ENCODE data around the gene HBE1.
"Not testable (repeated sequence)": the region's sequence is repeated elsewhere in the genome, so short reads cannot be mapped to it uniquely, and the experiment has no call there.

HBE1 gene

GRCh38 chr11:5284637-5285036 is 14.9 kb upstream of the HBE1 start:
- FAIRE-seq: no peak

DNA sequence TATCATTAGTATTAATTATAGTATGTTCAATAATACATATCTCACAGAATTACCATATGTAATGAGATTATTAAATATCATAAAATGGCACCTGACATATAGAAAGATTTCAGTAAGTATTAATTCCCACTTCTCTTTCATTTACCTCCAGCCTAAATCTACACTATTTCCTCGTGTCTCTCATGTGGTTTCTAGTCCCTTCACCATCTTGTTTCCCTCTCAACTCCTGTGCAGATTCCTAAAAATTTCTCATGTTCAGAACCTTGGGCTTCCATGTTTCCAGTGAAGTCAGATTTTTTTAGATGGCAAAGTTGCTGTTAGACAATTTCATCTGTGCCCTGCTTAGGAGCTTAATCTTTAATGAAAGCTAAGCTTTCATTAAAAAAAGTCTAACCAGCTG is 14.1 kb upstream of the HBE1 start:
- no peak for FAIRE-seq

DNA sequence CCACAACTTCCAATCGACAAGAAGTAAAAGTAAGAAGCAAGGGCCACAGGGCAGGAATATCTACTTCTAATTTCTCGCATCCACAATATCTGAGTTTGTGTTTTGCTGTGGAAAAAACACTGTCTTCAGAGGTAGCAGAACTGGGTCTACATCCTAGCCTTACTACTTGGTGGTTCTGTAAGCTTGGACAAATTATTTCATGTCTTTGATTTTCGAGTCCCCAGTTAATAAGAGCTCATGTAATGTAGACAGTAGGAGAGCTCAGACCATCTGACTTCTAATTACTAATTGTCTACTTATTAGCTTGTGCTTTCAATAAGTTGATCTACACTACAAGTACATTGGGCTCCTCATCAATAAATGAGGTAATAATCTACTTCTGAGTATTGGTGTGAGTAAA is 13.3 kb upstream of the HBE1 start:
- FAIRE-seq: no peak

- FAIRE-seq: no peak
Observed at GRCh38 chr11:5282628-5283027, 12.9 kb upstream of the HBE1 start.

DNA sequence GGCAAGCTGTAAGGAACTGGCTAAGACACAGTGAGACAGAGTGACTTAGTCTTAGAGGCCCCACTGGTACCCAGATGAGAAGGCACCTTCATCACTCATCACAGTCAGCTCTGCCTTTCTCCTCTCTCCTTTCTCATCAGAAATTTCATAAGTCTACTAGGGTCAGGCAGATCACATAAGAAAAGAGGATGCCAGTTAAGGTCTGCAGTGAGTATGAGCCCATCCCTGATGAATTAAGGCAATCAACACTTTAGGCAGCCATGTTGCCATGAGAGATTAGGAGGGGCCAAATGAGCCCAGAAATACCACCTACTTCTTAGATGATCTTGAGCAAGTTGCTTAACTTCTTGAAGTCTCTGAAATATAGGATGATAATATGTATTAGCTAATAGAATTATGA is 11.9 kb upstream of the HBE1 start:
- no peak for FAIRE-seq

DNA sequence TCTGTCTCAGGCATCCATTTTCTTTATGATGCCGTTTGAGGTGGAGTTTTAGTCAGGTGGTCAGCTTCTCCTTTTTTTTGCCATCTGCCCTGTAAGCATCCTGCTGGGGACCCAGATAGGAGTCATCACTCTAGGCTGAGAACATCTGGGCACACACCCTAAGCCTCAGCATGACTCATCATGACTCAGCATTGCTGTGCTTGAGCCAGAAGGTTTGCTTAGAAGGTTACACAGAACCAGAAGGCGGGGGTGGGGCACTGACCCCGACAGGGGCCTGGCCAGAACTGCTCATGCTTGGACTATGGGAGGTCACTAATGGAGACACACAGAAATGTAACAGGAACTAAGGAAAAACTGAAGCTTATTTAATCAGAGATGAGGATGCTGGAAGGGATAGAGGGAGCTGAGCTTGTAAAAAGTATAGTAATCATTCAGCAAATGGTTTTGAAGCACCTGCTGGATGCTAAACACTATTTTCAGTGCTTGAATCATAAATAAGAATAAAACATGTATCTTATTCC is 10.9 kb upstream of the HBE1 start:
- FAIRE-seq: no peak

GRCh38 chr11:5279471-5280090 is 9.8 kb upstream of the HBE1 start:
- FAIRE-seq: no peak

DNA sequence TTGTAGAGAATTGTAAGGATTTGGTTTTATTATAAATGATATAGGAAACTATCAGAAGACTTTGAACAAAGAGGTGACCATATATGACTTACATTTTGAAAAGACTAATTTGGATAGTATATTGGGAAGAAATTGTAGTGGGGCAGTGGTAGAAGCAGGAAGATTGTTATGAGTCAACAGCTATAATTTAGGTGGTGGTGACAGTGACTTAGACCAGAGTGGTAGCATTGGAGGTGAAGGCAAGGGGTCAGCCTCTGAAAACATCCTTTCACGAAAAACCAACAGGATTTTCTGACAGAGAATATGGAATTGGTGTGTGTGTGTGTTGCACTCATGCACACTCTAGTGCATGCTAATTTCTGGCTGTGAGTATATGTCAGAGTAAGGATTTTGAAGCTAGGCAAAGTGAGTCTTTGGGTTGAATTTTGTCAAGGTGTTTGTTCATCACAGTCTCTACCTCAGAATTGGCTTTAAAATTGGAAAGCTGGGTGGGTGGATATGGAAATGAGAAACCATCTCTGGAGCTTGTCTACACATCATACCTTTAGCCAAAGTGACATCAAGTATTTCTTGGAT is 8.2 kb upstream of the HBE1 start:
- FAIRE-seq: no peak

GRCh38 chr11:5276697-5277096 is 7.0 kb upstream of the HBE1 start:
- no peak for FAIRE-seq

GRCh38 chr11:5275369-5276110 is 5.8 kb upstream of the HBE1 start:
- no peak for FAIRE-seq

DNA sequence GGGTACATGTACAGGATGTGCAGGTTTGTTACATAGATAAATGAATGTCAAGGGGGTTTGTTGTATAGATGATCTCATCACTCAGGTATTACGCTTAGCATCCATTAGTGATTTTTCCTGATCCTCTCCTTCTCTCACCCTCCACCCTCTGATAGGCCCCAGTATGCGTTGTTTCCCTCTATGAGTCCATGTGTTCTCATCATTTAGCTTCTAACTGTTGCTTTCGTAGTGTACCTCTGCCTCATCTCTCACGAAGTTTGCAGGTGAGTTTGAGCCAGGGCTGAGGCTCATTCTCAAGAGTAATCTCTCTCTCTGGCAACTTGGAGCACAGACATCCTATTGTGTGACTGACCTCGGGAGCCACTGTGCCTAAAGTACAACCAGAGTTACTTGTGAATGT is 4.7 kb upstream of the HBE1 start:
- FAIRE-seq: no peak

GRCh38 chr11:5272395-5273017 is 2.8 kb upstream of the HBE1 start:
- no peak for FAIRE-seq

- FAIRE-seq: no peak
Observed at GRCh38 chr11:5267033-5267563, 2.6 kb downstream of the HBE1 start.

DNA sequence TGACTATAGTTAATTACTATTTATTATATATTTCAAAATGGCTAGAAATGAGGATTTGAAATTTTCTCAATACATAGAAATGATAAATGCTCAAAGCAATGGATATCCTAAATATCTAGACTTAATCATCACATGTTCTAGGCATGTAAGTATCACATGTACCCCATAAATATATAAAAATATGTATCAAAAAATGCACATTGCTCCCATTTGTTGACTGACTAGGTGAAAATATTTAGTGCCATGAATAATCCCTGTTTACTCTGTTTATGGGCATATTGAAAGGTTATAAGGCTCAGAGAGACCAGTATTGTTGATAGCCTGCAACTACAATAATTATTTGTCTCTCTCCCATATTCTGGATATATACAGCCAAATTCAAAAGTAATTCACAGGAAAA is 3.1 kb downstream of the HBE1 start:
- FAIRE-seq: no peak

- FAIRE-seq: no peak
Observed at GRCh38 chr11:5265832-5266231, 3.9 kb downstream of the HBE1 start.

DNA sequence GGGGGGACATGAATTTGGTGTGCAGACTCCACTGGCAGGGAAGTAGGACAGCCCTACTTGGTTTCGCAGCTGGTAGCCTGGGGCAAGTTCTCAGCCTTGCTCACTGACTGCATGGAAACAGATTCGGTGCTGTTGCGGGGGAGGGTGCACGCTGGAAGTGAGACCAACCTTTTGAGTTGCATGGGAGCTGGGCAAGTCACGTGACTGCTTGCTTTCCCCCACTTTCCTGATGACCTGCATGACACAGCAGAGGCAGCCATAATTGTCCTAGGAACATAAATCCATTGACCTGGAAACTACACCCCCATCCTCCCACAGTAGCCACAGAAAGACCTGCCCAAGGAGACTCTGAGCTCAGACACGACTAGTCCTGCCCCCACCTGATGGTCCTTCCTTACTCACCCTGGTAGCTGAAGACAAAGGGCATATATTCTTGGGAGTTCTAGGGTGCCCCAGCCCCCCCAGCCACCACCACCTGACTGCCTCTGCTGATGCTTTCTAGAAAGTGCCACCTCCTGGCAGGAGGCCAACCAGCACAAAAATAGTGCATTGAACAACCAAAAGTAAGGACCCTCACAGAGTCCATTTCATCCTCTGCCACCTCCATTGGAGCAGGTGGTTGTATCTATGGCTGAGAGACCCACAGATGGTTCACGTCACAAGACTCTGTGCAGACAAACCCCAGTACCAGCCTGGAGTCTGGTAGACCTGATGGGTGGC is 11.0 kb downstream of the HBE1 start:
- no peak for FAIRE-seq

- no peak for FAIRE-seq
Observed at GRCh38 chr11:5257296-5257695, 12.4 kb downstream of the HBE1 start.

GRCh38 chr11:5254646-5255413 is 14.9 kb downstream of the HBE1 start, which contains the start of gene HBG2:
Gene HBG2 (minus strand): TSS chr11:5254781. CDS start chr11:5254728, 53 bp downstream.
- not testable (repeated sequence) for FAIRE-seq

DNA sequence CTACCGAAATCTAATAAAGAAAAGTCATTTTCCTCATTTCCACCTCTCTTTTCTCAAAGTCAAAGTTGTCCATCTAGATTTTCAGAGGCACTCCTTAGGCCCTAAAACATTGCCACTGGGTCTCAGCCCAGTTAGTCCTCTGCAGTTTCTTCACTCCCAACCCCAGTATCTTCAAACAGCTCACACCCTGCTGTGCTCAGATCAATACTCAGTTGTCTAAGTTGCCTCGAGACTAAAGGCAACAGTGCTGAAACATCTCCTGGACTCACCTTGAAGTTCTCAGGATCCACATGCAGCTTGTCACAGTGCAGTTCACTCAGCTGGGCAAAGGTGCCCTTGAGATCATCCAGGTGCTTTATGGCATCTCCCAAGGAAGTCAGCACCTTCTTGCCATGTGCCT is 15.7 kb downstream of the HBE1 start:
- not testable (repeated sequence) for FAIRE-seq

DNA sequence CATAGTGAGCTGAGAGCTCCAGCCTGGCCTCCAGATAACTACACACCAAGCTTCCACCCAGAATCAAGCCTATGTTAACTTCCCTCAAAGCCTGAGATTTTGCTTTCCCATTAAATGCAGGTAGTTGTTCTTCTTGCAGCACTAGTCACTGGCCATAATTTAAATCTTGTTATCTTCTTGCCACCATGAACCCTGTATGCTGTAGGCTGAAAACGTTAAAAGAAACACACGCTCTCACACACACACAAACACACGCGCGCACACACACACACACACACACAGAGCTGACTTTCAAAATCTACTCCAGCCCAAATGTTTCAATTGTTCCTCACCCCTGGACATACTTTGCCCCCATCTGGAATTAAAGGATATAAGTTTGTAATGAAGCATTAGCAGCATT is 16.3 kb downstream of the HBE1 start:
- not testable (repeated sequence) for FAIRE-seq

- no peak for FAIRE-seq
Observed at GRCh38 chr11:5252919-5253265, 16.9 kb downstream of the HBE1 start.

Measured in islet of Langerhans (tissue), 1 donor.